HepG2 (cell line): ENCODE results near the gene TJP1. TPM values are rescaled to one million over a fixed set of nuclear protein-coding genes. Genes with fewer than 3 reads are reported as not detected.

Source experiments
- CEBPB ChIP-seq: IDR thresholded peaks from 2 replicates; pipeline ENCODE4 v1.6.1; 2011; ENCODE audit warnings: low read depth, low read length, improper control_type of control experiment, borderline replicate concordance
- NFKB2 ChIP-seq: sonication (generic); formaldehyde crosslinking; IDR thresholded peaks from 2 replicates; pipeline ENCODE4 v1.4.0; 2020; ENCODE audit warnings: missing genetic modification reagents, borderline replicate concordance
- POLR2AphosphoS5 ChIP-seq: IDR thresholded peaks from 2 replicates; pipeline ENCODE4 v1.6.1; 2012; ENCODE audit warnings: low read depth, low read length
- SMAD3 ChIP-seq: sonication (generic); formaldehyde crosslinking; IDR thresholded peaks from 2 replicates; pipeline ENCODE4 v1.4.0; 2020; ENCODE audit warnings: missing genetic modification reagents
- polyA plus RNA-seq, 8 experiments: library from polyadenylated mRNA; depleted of rRNA in 3 of 8; stranded (reverse) in 7 of 8; unstranded in 1 of 8; fragments of >200 nt; fragmentation: Illumina TruSeq in 4 of 8; extraction: Trizol in 4 of 8; gene quantifications; 2 replicates each; pipeline versions ENCODE4 v1.2.1 to v1.2.3, GENCODE V29; 2011 to 2016; ENCODE audit warnings: low read depth in 4 of 8, missing spikeins in 1 of 8, mixed read lengths in 1 of 8; ENCODE audit not compliant: insufficient read depth in 1 of 8
- total RNA-seq, 5 experiments: library from RNA; depleted of rRNA; stranded (reverse); fragments of >200 nt; fragmentation: Illumina TruSeq; extraction: Trizol; gene quantifications; 2 replicates each; pipeline ENCODE4 v1.2.3, GENCODE V29; 2016; ENCODE audit warnings: low read depth in 1 of 5
- TF ChIP-seq, protein P1 (sequence below): sonication (generic); formaldehyde crosslinking; IDR thresholded peaks from 2 replicates; pipeline ENCODE4 v1.4.0; 2020; ENCODE audit warnings: mild to moderate bottlenecking, missing genetic modification reagents
- TF ChIP-seq, protein P2 (sequence below): sonication (generic); formaldehyde crosslinking; IDR thresholded peaks from 2 replicates; pipeline ENCODE4 v1.5.0; 2020; ENCODE audit warnings: mild to moderate bottlenecking, missing genetic modification reagents, borderline replicate concordance
- TF ChIP-seq, protein P3 (sequence below): sonication (generic); formaldehyde crosslinking; IDR thresholded peaks from 2 replicates; pipeline ENCODE4 v1.8.1; 2023; ENCODE audit warnings: mild to moderate bottlenecking, missing genetic modification reagents
- TF ChIP-seq, protein P4 (sequence below): sonication (generic); formaldehyde crosslinking; conservative IDR thresholded peaks from 2 replicates; pipeline ENCODE4 v1.4.0; 2020; ENCODE audit warnings: missing genetic modification reagents

TJP1 gene
- total and polyA plus RNA-seq, 2 of the 13 experiments (the other 11 are each of a cell fraction or from before 2014, with no cell fraction given): 25.9 to 27.1 TPM

DNA sequence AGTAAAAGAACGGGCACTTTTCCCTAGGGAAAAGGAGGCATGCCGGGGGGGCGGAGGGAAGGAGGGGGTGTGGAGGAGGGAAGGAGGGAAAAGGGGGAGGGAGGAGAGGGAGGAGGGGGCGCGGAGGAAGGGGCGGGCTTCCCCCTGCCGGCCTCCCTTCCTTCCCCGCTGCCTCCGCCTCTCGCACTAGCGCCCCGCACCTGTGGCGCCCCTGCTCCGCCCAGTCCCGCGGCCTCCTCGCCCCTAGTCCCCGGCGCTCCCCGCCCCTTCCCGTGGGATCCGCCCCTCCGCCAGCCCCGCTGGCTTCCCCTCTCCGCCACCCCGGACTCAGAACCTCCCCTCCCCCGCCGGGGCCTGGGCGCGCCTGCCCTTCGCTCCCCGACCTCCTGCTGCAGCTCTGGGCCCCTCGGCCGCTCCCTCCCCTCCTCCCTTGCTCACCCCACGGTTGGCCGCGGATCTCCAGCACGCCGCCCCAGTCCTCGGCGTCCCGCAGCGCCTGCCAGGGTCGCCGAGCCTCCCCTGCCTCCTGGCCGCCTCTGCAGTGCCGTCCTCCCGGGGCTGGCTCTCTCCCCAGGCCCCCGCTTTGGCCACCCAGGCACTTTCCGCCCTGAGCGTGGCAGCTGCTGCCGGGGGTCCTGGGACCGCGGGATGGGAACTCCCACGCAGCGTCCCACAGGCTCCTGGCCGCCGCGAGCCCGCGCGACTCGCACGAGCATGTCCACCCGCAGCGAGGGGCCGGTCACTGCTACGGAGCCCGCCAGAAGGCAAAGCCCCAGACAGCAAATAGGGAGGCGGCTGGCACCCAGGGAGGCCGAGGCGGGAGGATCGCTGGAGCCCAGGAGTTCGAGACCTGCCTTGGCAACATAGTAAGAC, 147.4 kb downstream of the TJP1 start (continued):
- TF ChIP-seq, protein P1, sequence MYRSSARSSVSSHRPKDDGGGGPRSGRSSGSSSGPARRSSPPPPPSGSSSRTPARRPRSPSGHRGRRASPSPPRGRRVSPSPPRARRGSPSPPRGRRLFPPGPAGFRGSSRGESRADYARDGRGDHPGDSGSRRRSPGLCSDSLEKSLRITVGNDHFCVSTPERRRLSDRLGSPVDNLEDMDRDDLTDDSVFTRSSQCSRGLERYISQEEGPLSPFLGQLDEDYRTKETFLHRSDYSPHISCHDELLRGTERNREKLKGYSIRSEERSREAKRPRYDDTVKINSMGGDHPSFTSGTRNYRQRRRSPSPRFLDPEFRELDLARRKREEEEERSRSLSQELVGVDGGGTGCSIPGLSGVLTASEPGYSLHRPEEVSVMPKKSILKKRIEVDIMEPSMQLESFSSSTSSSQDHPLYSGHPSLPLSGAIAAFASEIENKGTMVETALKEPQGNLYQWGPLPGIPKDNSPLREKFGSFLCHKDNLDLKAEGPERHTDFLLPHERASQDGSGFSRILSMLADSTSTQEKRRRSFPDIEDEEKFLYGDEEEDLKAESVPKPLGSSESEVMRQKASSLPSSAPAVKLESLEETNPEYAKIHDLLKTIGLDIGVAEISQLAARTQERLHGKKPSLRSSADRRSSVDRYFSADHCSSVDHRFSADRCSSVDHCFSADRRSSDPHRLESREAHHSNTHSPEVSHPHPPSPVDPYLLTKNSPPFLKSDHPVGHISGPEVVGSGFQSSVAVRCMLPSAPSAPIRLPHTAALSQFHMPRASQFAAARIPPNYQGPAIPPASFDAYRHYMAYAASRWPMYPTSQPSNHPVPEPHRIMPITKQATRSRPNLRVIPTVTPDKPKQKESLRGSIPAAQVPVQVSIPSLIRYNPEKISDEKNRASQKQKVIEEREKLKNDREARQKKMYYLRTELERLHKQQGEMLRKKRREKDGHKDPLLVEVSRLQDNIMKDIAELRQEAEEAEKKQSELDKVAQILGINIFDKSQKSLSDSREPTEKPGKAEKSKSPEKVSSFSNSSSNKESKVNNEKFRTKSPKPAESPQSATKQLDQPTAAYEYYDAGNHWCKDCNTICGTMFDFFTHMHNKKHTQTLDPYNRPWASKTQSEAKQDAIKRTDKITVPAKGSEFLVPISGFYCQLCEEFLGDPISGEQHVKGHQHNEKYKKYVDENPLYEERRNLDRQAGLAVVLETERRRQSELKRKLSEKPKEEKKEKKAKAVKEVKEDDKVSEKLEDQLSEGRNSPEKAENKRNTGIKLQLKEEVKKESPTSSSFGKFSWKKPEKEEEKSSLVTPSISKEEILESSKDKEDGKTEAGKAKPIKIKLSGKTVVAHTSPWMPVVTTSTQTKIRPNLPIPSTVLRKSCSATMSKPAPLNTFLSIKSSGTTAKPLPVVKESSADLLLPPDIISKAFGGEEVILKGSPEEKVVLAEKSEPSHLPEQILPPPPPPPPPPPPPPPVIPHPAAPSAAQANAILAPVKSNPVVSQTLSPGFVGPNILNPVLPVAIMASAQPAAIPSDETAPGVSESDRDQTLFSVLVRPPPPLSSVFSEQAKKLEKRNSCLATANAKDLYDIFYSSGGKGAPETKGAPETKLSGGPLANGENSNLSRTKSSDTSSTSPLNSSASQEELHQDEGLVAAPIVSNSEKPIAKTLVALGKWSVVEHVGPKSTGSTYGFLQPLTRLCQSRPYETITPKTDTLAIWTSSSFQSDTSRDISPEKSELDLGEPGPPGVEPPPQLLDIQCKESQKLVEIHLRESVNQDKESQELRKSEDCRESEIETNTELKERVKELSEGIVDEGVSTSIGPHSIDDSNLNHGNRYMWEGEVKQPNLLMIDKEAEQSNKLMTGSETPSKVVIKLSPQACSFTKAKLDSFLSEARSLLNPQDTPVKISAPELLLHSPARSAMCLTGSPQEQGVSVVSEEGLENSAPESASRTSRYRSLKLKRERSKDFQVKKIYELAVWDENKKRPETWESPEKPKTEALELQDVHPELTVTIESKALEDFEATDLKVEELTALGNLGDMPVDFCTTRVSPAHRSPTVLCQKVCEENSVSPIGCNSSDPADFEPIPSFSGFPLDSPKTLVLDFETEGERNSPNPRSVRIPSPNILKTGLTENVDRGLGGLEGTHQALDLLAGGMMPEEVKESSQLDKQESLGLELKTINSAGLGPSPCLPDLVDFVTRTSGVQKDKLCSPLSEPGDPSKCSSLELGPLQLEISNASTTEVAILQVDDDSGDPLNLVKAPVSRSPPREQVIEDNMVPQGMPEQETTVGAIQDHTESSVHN (CRISPR knock-in tag): no peak
- no peak for TF ChIP-seq POLR2AphosphoS5
- TF ChIP-seq NFKB2: no peak
- TF ChIP-seq, protein P2, sequence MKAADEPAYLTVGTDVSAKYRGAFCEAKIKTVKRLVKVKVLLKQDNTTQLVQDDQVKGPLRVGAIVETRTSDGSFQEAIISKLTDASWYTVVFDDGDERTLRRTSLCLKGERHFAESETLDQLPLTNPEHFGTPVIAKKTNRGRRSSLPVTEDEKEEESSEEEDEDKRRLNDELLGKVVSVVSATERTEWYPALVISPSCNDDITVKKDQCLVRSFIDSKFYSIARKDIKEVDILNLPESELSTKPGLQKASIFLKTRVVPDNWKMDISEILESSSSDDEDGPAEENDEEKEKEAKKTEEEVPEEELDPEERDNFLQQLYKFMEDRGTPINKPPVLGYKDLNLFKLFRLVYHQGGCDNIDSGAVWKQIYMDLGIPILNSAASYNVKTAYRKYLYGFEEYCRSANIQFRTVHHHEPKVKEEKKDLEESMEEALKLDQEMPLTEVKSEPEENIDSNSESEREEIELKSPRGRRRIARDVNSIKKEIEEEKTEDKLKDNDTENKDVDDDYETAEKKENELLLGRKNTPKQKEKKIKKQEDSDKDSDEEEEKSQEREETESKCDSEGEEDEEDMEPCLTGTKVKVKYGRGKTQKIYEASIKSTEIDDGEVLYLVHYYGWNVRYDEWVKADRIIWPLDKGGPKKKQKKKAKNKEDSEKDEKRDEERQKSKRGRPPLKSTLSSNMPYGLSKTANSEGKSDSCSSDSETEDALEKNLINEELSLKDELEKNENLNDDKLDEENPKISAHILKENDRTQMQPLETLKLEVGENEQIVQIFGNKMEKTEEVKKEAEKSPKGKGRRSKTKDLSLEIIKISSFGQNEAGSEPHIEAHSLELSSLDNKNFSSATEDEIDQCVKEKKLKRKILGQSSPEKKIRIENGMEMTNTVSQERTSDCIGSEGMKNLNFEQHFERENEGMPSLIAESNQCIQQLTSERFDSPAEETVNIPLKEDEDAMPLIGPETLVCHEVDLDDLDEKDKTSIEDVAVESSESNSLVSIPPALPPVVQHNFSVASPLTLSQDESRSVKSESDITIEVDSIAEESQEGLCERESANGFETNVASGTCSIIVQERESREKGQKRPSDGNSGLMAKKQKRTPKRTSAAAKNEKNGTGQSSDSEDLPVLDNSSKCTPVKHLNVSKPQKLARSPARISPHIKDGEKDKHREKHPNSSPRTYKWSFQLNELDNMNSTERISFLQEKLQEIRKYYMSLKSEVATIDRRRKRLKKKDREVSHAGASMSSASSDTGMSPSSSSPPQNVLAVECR (CRISPR knock-in tag): peak; percentile 34; the same call in 1 of the 2 replicates
- no peak for TF ChIP-seq SMAD3 (CRISPR knock-in tag)
- no peak for TF ChIP-seq CEBPB
- TF ChIP-seq, protein P3, sequence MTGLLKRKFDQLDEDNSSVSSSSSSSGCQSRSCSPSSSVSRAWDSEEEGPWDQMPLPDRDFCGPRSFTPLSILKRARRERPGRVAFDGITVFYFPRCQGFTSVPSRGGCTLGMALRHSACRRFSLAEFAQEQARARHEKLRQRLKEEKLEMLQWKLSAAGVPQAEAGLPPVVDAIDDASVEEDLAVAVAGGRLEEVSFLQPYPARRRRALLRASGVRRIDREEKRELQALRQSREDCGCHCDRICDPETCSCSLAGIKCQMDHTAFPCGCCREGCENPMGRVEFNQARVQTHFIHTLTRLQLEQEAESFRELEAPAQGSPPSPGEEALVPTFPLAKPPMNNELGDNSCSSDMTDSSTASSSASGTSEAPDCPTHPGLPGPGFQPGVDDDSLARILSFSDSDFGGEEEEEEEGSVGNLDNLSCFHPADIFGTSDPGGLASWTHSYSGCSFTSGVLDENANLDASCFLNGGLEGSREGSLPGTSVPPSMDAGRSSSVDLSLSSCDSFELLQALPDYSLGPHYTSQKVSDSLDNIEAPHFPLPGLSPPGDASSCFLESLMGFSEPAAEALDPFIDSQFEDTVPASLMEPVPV (CRISPR knock-in tag): no peak
- TF ChIP-seq, protein P4, sequence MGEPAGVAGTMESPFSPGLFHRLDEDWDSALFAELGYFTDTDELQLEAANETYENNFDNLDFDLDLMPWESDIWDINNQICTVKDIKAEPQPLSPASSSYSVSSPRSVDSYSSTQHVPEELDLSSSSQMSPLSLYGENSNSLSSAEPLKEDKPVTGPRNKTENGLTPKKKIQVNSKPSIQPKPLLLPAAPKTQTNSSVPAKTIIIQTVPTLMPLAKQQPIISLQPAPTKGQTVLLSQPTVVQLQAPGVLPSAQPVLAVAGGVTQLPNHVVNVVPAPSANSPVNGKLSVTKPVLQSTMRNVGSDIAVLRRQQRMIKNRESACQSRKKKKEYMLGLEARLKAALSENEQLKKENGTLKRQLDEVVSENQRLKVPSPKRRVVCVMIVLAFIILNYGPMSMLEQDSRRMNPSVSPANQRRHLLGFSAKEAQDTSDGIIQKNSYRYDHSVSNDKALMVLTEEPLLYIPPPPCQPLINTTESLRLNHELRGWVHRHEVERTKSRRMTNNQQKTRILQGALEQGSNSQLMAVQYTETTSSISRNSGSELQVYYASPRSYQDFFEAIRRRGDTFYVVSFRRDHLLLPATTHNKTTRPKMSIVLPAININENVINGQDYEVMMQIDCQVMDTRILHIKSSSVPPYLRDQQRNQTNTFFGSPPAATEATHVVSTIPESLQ (CRISPR knock-in tag): no peak
